ENCODE results near the gene PTPRN2. TPM values are rescaled to one million over a fixed set of nuclear protein-coding genes. Genes with fewer than 3 reads are reported as not detected.

PTPRN2 gene
- total RNA-seq, 1 donor from 2014 or later: 11.4 TPM

DNA sequence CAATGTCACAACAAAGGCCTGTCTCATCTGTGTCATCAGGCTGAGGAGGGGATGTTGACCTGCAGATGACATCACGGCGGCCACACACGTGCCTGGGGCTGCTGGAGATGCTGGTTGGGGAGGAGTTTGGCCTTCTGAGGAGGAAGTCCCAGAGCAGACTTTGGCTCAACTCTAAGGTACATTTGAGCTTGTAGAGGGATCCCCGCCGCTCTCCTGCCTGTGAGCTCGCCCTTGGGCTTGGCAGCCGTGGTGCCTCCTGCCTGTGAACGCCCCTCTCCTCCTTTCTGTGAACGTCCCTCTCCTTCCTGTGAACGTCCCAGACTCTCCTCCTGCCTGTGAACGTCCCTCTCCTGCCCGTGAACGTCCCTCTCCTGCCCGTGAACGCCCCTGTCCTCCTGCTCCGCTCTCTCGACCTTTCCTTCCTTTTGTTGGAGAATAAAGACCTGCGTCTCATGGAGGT, 1074.4 kb downstream of the PTPRN2 start:
- no peak overlapping the region for H3K27ac Mint-ChIP-seq
- H3K9me3 Mint-ChIP-seq (ENCODE audit: low read depth): no peaks in the 10 kb centered on the region
- no peaks in the 10 kb centered on the region for H3K36me3 Mint-ChIP-seq (ENCODE audit: insufficient read depth)
- H3K4me3 Mint-ChIP-seq (ENCODE audit: low read depth): no peak overlapping the region
- no peak for DNase-seq (ENCODE audit: low spot score, unreplicated experiment)
- H3K27me3 Mint-ChIP-seq: peaks cover 32% of the 10 kb centered on the region
- no peaks in the 10 kb centered on the region for H3K4me1 Mint-ChIP-seq (ENCODE audit: low read depth)
- TF ChIP-seq, protein P1, sequence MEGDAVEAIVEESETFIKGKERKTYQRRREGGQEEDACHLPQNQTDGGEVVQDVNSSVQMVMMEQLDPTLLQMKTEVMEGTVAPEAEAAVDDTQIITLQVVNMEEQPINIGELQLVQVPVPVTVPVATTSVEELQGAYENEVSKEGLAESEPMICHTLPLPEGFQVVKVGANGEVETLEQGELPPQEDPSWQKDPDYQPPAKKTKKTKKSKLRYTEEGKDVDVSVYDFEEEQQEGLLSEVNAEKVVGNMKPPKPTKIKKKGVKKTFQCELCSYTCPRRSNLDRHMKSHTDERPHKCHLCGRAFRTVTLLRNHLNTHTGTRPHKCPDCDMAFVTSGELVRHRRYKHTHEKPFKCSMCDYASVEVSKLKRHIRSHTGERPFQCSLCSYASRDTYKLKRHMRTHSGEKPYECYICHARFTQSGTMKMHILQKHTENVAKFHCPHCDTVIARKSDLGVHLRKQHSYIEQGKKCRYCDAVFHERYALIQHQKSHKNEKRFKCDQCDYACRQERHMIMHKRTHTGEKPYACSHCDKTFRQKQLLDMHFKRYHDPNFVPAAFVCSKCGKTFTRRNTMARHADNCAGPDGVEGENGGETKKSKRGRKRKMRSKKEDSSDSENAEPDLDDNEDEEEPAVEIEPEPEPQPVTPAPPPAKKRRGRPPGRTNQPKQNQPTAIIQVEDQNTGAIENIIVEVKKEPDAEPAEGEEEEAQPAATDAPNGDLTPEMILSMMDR (IDR thresholded peaks at IDR 0.05; ENCODE audit: unreplicated experiment): no peak

- H3K9me3 Mint-ChIP-seq (ENCODE audit: low read depth): peaks cover 11% of the 10 kb centered on the region
- TF ChIP-seq, protein P1 (IDR thresholded peaks at IDR 0.05; ENCODE audit: unreplicated experiment): no peak
- H3K27me3 Mint-ChIP-seq: peaks cover 33% of the 10 kb centered on the region
- no peak overlapping the region for H3K27ac Mint-ChIP-seq
- peaks cover 2% of the 10 kb centered on the region for H3K36me3 Mint-ChIP-seq (ENCODE audit: insufficient read depth)
- peaks cover 1% of the 10 kb centered on the region for H3K4me1 Mint-ChIP-seq (ENCODE audit: low read depth)
- DNase-seq (ENCODE audit: low spot score, unreplicated experiment): no peak
- no peak overlapping the region for H3K4me3 Mint-ChIP-seq (ENCODE audit: low read depth)
Measured at GRCh38 chr7:157509226-157509625, 1078.4 kb downstream of the PTPRN2 start.

GRCh38 chr7:157508477-157508881, 1079.1 kb downstream of the PTPRN2 start:
- peaks cover 30% of the 10 kb centered on the region for H3K27me3 Mint-ChIP-seq
- DNase-seq (ENCODE audit: low spot score, unreplicated experiment): no peak
- TF ChIP-seq, protein P1 (IDR thresholded peaks at IDR 0.05; ENCODE audit: unreplicated experiment): no peak

GRCh38 chr7:157507987-157508386, 1079.6 kb downstream of the PTPRN2 start:
- peaks cover 31% of the 10 kb centered on the region for H3K27me3 Mint-ChIP-seq
- no peak overlapping the region for H3K4me3 Mint-ChIP-seq (ENCODE audit: low read depth)
- DNase-seq (ENCODE audit: low spot score, unreplicated experiment): no peak
- H3K27ac Mint-ChIP-seq: no peak overlapping the region
- peaks cover 11% of the 10 kb centered on the region for H3K9me3 Mint-ChIP-seq (ENCODE audit: low read depth)
- H3K4me1 Mint-ChIP-seq (ENCODE audit: low read depth): peaks cover 1% of the 10 kb centered on the region
- TF ChIP-seq, protein P1 (IDR thresholded peaks at IDR 0.05; ENCODE audit: unreplicated experiment): no peak
- H3K36me3 Mint-ChIP-seq (ENCODE audit: insufficient read depth): peaks cover 2% of the 10 kb centered on the region

More at GRCh38 chr7:157508477-157508881, 1079.1 kb downstream of the PTPRN2 start:
- Mint-ChIP-seq H3K4me1 (ENCODE audit: low read depth) (peaks cover 1% of the 10 kb centered on the region), H3K9me3 (ENCODE audit: low read depth) (peaks cover 11% of the 10 kb centered on the region), H3K27ac (no peak overlapping the region), H3K4me3 (ENCODE audit: low read depth) (no peak overlapping the region), H3K36me3 (ENCODE audit: insufficient read depth) (peaks cover 2% of the 10 kb centered on the region)

GRCh38 chr7:157506268-157506667, 1081.4 kb downstream of the PTPRN2 start:
- Mint-ChIP-seq H3K27me3 (peaks cover 42% of the 10 kb centered on the region), H3K36me3 (ENCODE audit: insufficient read depth) (peaks cover 2% of the 10 kb centered on the region), H3K9me3 (ENCODE audit: low read depth) (peaks cover 11% of the 10 kb centered on the region), H3K27ac (no peak overlapping the region), H3K4me3 (ENCODE audit: low read depth) (no peak overlapping the region), H3K4me1 (ENCODE audit: low read depth) (peaks cover 2% of the 10 kb centered on the region)
- no peak for DNase-seq (ENCODE audit: low spot score, unreplicated experiment)
- TF ChIP-seq, protein P1 (IDR thresholded peaks at IDR 0.05; ENCODE audit: unreplicated experiment): no peak
